Measurements from ENCODE around the gene ADD3. TPM values are rescaled to one million over a fixed set of nuclear protein-coding genes. Genes with fewer than 3 reads are reported as not detected.

The ADD3 gene
- total and polyA plus RNA-seq, 2 donors (not counting 3 experiments of a cell fraction or from before 2014, with no cell fraction given), result 14.9 to 55.2 TPM

DNA sequence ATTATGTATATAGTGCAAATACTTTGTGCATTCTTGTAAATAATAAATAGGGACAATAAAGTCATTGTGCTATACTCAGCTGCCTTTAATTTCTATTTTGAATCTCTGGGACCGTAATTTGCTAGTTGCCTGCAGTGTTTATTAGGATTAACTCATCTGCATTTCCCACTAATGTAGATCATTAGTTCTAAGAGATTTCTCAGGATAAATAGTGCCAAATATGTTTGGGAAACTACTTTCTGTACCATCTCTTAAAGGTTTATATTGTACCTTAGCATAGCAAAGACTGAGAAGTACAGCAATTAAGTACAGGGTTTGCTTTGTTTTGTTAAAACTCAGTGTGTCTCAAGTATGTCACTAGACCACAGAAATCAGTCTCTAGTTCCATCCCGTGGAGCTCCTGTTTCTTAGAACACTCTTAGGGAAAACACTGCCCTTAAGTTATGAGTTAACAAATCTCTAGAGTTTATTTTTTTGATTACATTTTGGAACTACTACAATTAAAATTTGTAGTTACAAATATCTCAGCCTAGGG, 26.0 kb downstream of the ADD3 start:
- no peak for DNase-seq (ENCODE audit: low read depth, low spot score)
- H3K4me1 ChIP-seq (ENCODE audit: control insufficient read depth, extremely low read depth, insufficient read depth, low read length), result peaks cover 21% of the 10 kb centered on the region
- no peaks in the 10 kb centered on the region for H3K27me3 ChIP-seq (ENCODE audit: control insufficient read depth in 2 of 2, insufficient read depth in 2 of 2, low read length in 2 of 2)
- intact Hi-C loops (cut with micrococcal nuclease) (loop anchor here (1.0 to 2.0 kb wide), 3 partner anchors 8 to 49 kb away; partner anchors contain the start of gene ADD3), dilution Hi-C loops (cut with MboI; ENCODE audit: extremely low pct_ligation_motif_present, low sequenced_read_pairs) (no loop called here)
- BruUV-seq (replicated peaks), result no TSS peak
- CTCF ChIA-PET, result interaction anchor here (1.2 to 2.6 kb wide), 3 partner anchors 19 to 149 kb away, joined by 3 to 12 read pairs (median 9); no protein-coding TSS in a partner anchor
- no peak overlapping the region for H3K4me2 ChIP-seq (ENCODE audit: insufficient read depth, low read length)
- H3K9me1 ChIP-seq (replicated peaks; ENCODE audit: control insufficient read depth, extremely low read depth, insufficient read depth, low read length), result no peaks in the 10 kb centered on the region
- H3K27ac ChIP-seq (ENCODE audit: insufficient read depth, low read depth, low read length), result no peak overlapping the region
- H4K20me1 ChIP-seq (replicated peaks; ENCODE audit: control insufficient read depth, extremely low read depth, insufficient read depth, low read length), result no peaks in the 10 kb centered on the region
- no peak overlapping the region for H2AFZ ChIP-seq (ENCODE audit: low read depth, low read length)
- TF ChIP-seq, protein P1, sequence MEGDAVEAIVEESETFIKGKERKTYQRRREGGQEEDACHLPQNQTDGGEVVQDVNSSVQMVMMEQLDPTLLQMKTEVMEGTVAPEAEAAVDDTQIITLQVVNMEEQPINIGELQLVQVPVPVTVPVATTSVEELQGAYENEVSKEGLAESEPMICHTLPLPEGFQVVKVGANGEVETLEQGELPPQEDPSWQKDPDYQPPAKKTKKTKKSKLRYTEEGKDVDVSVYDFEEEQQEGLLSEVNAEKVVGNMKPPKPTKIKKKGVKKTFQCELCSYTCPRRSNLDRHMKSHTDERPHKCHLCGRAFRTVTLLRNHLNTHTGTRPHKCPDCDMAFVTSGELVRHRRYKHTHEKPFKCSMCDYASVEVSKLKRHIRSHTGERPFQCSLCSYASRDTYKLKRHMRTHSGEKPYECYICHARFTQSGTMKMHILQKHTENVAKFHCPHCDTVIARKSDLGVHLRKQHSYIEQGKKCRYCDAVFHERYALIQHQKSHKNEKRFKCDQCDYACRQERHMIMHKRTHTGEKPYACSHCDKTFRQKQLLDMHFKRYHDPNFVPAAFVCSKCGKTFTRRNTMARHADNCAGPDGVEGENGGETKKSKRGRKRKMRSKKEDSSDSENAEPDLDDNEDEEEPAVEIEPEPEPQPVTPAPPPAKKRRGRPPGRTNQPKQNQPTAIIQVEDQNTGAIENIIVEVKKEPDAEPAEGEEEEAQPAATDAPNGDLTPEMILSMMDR (IDR thresholded peaks at IDR 0.05; ENCODE audit: extremely low read depth in 1 of 2, insufficient read depth in 1 of 2, low read depth in 1 of 2, low read length in 2 of 2), result no peak
- TF ChIP-seq EZH2 (IDR thresholded peaks at IDR 0.05; ENCODE audit: borderline replicate concordance, low read depth, low read length, severe bottlenecking) (no peak), FOS (IDR thresholded peaks at IDR 0.05; ENCODE audit: borderline replicate concordance, insufficient read depth, low read length) (no peak), POLR2A (IDR thresholded peaks at IDR 0.05; ENCODE audit: low read depth, low read length) (no peak), POLR2AphosphoS5 (IDR thresholded peaks at IDR 0.05; ENCODE audit: insufficient read depth, low read depth, low read length) (no peak), MYC (IDR thresholded peaks at IDR 0.05; ENCODE audit: low read depth, low read length) (no peak), JUN (IDR thresholded peaks at IDR 0.05; ENCODE audit: borderline replicate concordance, insufficient read depth, insufficient read length, low read depth) (no peak), GATA2 (IDR thresholded peaks at IDR 0.05; ENCODE audit: insufficient read depth, insufficient read length, low read depth, low read length) (no peak)
- TF ChIP-seq, protein P2, sequence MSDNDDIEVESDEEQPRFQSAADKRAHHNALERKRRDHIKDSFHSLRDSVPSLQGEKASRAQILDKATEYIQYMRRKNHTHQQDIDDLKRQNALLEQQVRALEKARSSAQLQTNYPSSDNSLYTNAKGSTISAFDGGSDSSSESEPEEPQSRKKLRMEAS (IDR thresholded peaks at IDR 0.05; ENCODE audit: insufficient read depth, insufficient read length), result no peak
- no peaks in the 10 kb centered on the region for H3K36me3 ChIP-seq (ENCODE audit: control insufficient read depth in 2 of 2, extremely low read depth in 1 of 2, insufficient read depth in 2 of 2, low read length in 2 of 2)
- no peaks in the 10 kb centered on the region for H3K79me2 ChIP-seq (ENCODE audit: control insufficient read depth, insufficient read depth, low read length)
- no peaks in the 10 kb centered on the region for H3K9me3 ChIP-seq (replicated peaks; ENCODE audit: control insufficient read depth, insufficient read depth, low read length)
- H3K9ac ChIP-seq (replicated peaks; ENCODE audit: extremely low read depth, insufficient read depth, low read length), result no peak overlapping the region
- no peak overlapping the region for H3K4me3 ChIP-seq (replicated peaks in 1 of 3; ENCODE audit: insufficient read depth in 1 of 3, low read depth in 1 of 3, low read length in 3 of 3)
- POLR2A ChIA-PET, result no interaction called here
- FAIRE-seq, result no peak
